Colonic mucosa (tissue), 4 donors: Measurements from ENCODE around the gene ZCCHC17. TPM values are rescaled to one million over a fixed set of nuclear protein-coding genes. Genes with fewer than 3 reads are reported as not detected.

ENCODE experiments used
- DNase-seq: peaks from one replicate; pipeline ENCODE4 v3.0.0-alpha.2; 2020
- H3K27ac ChIP-seq: fragments of 200-600 bp; one replicate; pipeline ENCODE4 v1.8.0; 2021
- H3K27me3 ChIP-seq: fragments of 200-600 bp; one replicate; pipeline ENCODE4 v1.8.0; 2021
- H3K36me3 ChIP-seq: fragments of 200-600 bp; one replicate; pipeline ENCODE4 v1.8.0; 2021
- H3K4me1 ChIP-seq: fragments of 200-600 bp; one replicate; pipeline ENCODE4 v1.8.0; 2021; ENCODE audit warnings: mild to moderate bottlenecking
- H3K4me3 ChIP-seq: fragments of 200-600 bp; one replicate; pipeline ENCODE4 v1.8.0; 2021
- H3K9ac ChIP-seq, 2 donors: one replicate each; pipeline ENCODE4 v1.7.0; 2013; ENCODE audit warnings: control low read depth in 2 of 2, low read depth in 2 of 2, low read length in 2 of 2
- H3K9me3 ChIP-seq: fragments of 200-600 bp; one replicate; pipeline ENCODE4 v1.8.0; 2021
- CTCF ChIP-seq: fragments of 200-600 bp; IDR thresholded peaks from one replicate; pipeline ENCODE4 v1.8.0; 2022; ENCODE audit warnings: antibody characterized with exemption, mild to moderate bottlenecking
- intact Hi-C: fragments of 100-400 bp; cut with DNase I; formaldehyde crosslinking; loops from one replicate; pipeline ENCODE4 v1.14.1; 2022
- total RNA-seq, 2 donors: library from RNA; stranded (reverse); fragmentation: NEBNext Ultra II Directional in 1 of 2; extraction: Animal tissue kit (Norgen Biotek cat#: 25700) in 1 of 2; gene quantifications; one replicate each; pipeline ENCODE4 v1.2.1, GENCODE V29; 2021
- donor health status: healthy.
- donor health status: DM: no; HTN: no; CAD: no.
- donor health status: DM: no; HTN: no; CAD: no.

Gene ZCCHC17
- total RNA-seq, 2 donors from 2014 or later, result 19.8 to 23.9 TPM

DNA sequence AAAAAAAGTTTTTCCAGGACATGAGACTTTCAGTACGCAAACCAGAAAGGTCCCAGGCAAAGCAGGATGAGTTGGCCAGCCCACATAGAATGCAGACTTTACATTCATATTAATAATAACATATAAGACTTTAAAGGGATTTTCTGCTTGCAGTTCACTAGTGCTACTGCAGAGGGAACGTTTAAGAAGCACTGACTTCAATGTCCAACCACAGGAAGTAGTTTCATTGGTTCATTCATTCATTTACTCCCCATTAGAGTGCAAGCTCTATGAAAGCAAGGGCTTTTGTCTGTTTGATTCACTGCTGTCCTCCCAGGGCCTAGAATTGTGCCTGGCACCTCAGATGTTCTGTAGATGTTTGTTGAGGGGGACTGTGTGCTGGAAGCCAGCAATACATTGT is 104.4 kb downstream of the ZCCHC17 start:
- Histone ChIP-seq H3K4me3 (no peak overlapping the region), H3K36me3 (no peaks in the 10 kb centered on the region), H3K27ac (no peak overlapping the region), H3K9ac (no peak overlapping the region), H3K27me3 (no peaks in the 10 kb centered on the region), H3K9me3 (no peaks in the 10 kb centered on the region), H3K4me1 (no peaks in the 10 kb centered on the region)
- intact Hi-C loops, result no loop called here
- no peak for TF ChIP-seq CTCF
- DNase-seq, result no peak

DNA sequence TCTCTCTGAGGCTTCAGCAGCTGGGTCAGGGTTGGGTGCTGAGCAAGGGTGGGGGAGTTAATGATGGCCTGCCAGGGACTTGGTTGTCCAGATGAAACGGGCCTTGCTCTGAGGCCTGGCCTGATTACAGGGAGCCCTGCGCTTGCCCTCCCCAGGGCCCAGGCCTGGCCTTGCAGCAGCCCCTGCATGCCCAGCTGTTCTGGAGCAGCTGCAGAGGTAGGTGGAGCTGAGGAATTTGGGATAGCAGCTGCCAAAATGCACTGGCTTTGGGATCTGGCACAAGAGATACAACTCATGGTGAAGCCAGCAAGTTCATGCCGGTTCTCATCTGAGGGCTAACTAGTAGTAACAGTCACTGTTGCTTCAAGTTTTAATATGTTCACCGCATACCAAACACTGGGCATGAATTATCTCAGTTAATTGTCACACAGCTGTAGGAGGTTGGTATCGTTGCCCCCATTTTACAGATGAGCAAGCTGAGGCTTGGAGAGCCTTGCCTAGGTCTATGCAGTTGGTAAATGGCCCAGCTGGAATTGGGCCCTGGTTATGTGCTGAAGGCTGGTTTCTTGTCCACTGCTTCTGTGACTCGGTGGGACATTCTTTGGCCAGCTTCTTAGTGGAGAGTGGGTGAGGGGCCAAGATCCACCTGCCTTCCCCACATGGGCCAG is 108.9 kb downstream of the ZCCHC17 start:
- Histone ChIP-seq H3K9me3 (no peaks in the 10 kb centered on the region), H3K4me1 (no peaks in the 10 kb centered on the region), H3K4me3 (no peak overlapping the region), H3K9ac (no peak overlapping the region), H3K27me3 (no peaks in the 10 kb centered on the region), H3K36me3 (no peaks in the 10 kb centered on the region), H3K27ac (no peak overlapping the region)
- TF ChIP-seq CTCF, result no peak
- intact Hi-C loops, result no loop called here
- no peak for DNase-seq

DNA sequence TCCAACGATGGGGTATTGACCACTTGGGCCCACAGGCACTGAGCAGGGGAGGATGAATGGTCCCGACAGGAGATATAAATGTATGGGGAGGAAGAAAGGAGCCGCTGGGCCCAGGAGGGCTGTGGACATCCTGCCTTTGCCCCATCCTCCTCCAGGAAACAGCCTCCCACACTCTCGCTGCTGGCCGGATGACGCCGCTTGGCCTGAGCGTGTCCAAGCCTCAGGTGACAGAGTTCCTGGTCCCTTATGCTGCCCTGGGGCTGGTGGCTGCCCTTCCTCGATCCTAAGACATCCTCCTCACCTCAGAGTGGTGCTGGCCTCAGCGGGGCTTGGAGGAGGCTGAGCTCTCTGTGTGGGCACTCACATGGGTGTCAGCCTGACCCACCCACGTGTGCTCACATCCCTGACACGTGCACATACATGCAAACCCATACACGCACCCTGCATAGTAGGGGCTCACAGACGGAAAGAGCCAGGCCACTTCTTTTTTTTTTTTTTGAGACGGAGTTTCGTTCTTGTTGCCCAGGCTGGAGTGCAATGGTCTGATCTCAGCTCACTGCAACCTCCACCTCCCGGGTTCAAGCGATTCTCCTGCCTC is 110.3 kb downstream of the ZCCHC17 start:
- no peaks in the 10 kb centered on the region for H3K9me3 ChIP-seq
- no peaks in the 10 kb centered on the region for H3K27me3 ChIP-seq
- no peak overlapping the region for H3K4me3 ChIP-seq
- no peak for TF ChIP-seq CTCF
- no peaks in the 10 kb centered on the region for H3K4me1 ChIP-seq
- intact Hi-C loops, result no loop called here
- no peak overlapping the region for H3K9ac ChIP-seq
- no peak overlapping the region for H3K27ac ChIP-seq
- no peaks in the 10 kb centered on the region for H3K36me3 ChIP-seq
- no peak for DNase-seq

DNA sequence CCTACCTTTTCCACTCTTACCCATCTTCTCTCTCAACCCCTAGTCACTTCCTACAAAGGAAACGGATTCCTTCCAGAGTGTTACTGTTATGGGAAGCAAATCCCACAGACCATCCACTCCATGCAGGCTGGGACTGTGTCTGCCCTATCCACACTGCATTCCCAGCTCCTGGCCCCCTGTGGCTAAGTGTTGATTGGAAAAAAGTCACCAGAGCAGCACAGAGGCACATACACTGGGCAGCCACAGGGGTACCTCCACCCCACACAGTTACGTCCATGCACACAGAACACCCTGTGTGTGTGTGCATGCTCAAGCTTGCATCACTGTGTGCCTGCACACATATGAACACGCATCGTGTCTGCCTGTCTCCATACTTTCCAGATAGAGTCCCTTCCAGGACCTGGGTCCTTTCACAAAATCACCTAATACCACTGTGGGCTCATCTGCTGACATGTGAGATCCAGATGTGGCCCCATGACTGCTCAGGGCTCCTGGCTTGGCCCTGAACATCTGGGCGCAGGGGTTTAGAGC is 112.0 kb downstream of the ZCCHC17 start:
- Histone ChIP-seq H3K27ac (no peak overlapping the region), H3K36me3 (no peaks in the 10 kb centered on the region), H3K9ac (no peak overlapping the region), H3K9me3 (no peaks in the 10 kb centered on the region), H3K4me1 (no peaks in the 10 kb centered on the region), H3K4me3 (no peak overlapping the region), H3K27me3 (no peaks in the 10 kb centered on the region)
- DNase-seq, result no peak
- TF ChIP-seq CTCF, result no peak
- intact Hi-C loops, result no loop called here

- Histone ChIP-seq H3K27me3 (no peaks in the 10 kb centered on the region), H3K4me3 (no peak overlapping the region), H3K9ac (no peak overlapping the region), H3K36me3 (no peaks in the 10 kb centered on the region), H3K27ac (no peak overlapping the region), H3K4me1 (no peaks in the 10 kb centered on the region), H3K9me3 (no peaks in the 10 kb centered on the region)
- no peak for TF ChIP-seq CTCF
- DNase-seq, result no peak
- intact Hi-C loops, result no loop called here
These were observed 113.4 kb downstream of the ZCCHC17 start for GRCh38 chr1:31409946-31410858.
